ENCODE results near the gene MYO15B. TPM values are rescaled to one million over a fixed set of nuclear protein-coding genes. Genes with fewer than 3 reads are reported as not detected.

Gene MYO15B
- total and polyA plus RNA-seq, 2 of the 13 experiments (the other 11 are each of a cell fraction or from before 2014, with no cell fraction given): 2.8 to 8.1 TPM

- no peak; the same call in 1 of the 2 replicates for TF ChIP-seq ZFP90 (CRISPR knock-in tag; IDR thresholded peaks at IDR 0.05; ENCODE audit: borderline replicate concordance)
- peak; percentile 47; the same call in 1 of the 2 replicates for TF ChIP-seq SALL2 (CRISPR knock-in tag; IDR thresholded peaks at IDR 0.05)
- no peak for TF ChIP-seq TRIM22 (IDR thresholded peaks at IDR 0.05)
- TF ChIP-seq ATF2 (CRISPR knock-in tag; IDR thresholded peaks at IDR 0.05): peak; percentile 52; the same call in 1 of the 2 replicates
- no peak for TF ChIP-seq ZFP62 (CRISPR knock-in tag; IDR thresholded peaks at IDR 0.05)
- TF ChIP-seq ZNF766 (CRISPR knock-in tag; IDR thresholded peaks at IDR 0.05; ENCODE audit: borderline replicate concordance): 0 out of 2 replicates have a peak, but pooled peaks have one; percentile 40
- peak; percentile 62; the same call in 1 of the 2 replicates for TF ChIP-seq ZNF580 (CRISPR knock-in tag; IDR thresholded peaks at IDR 0.05; ENCODE audit: borderline replicate concordance, low read depth)
- no peak for TF ChIP-seq ZNF816 (CRISPR knock-in tag; IDR thresholded peaks at IDR 0.05; ENCODE audit: borderline replicate concordance)
- no peak for TF ChIP-seq BATF2 (CRISPR knock-in tag; IDR thresholded peaks at IDR 0.05)
- 0 out of 2 replicates have a peak, but pooled peaks have one; percentile 16 for TF ChIP-seq MAZ (IDR thresholded peaks at IDR 0.05; ENCODE audit: borderline replicate concordance, low read depth, low read length)
- TF ChIP-seq MAZ (CRISPR knock-in tag; IDR thresholded peaks at IDR 0.05; ENCODE audit: low read depth): no peak
- TF ChIP-seq ZBTB8A (CRISPR knock-in tag; IDR thresholded peaks at IDR 0.05; ENCODE audit: borderline replicate concordance, low read depth): no peak
- no peak for TF ChIP-seq BRCA1 (CRISPR knock-in tag; IDR thresholded peaks at IDR 0.05)
- no peak for TF ChIP-seq ZNF557 (CRISPR knock-in tag; IDR thresholded peaks at IDR 0.05)
- no peak for TF ChIP-seq ZNF784 (CRISPR knock-in tag; IDR thresholded peaks at IDR 0.05; ENCODE audit: borderline replicate concordance)
- no peak for TF ChIP-seq ZNF589 (CRISPR knock-in tag; conservative IDR thresholded peaks at IDR 0.05)
- TF ChIP-seq HNF1B (CRISPR knock-in tag; IDR thresholded peaks at IDR 0.05): peak; percentile 29; the same call in 1 of the 2 replicates
- TF ChIP-seq HDAC2 (CRISPR knock-in tag; IDR thresholded peaks at IDR 0.05): peak; percentile 84
- TF ChIP-seq ZNF768 (CRISPR knock-in tag; IDR thresholded peaks at IDR 0.05): peak; percentile 65; the same call in 1 of the 2 replicates
These were observed 34.9 kb upstream of the MYO15B start (continued) for GRCh38 chr17:75552425-75553294.

Measured in HepG2 (cell line).